Mesendoderm (in vitro differentiated cells): ENCODE results near the gene TGFA.
A peak's percentile ranks its signal among the peaks of the same experiment; 100 is the strongest.

Experiments used
- DNase-seq: peaks from one replicate; pipeline ENCODE4 v3.0.0; 2013
- H2AK5ac ChIP-seq: 2 replicates; pipeline ENCODE4 v1.6.1; 2013; ENCODE audit warnings: low read length, inconsistent platforms
- H2BK120ac ChIP-seq: 2 replicates; pipeline ENCODE4 v1.6.1; 2013; ENCODE audit warnings: low read depth, mild to moderate bottlenecking, low read length, moderate library complexity, mixed read lengths
- H2BK15ac ChIP-seq: replicated peaks from 2 replicates; pipeline ENCODE4 v1.6.1; 2013; ENCODE audit warnings: low read depth, mild to moderate bottlenecking, moderate library complexity
- H2BK5ac ChIP-seq: 2 replicates; pipeline ENCODE4 v1.6.1; 2013; ENCODE audit warnings: low read length, inconsistent platforms
- H3K18ac ChIP-seq: 2 replicates; pipeline ENCODE4 v1.6.1; 2013; ENCODE audit warnings: mild to moderate bottlenecking, low read length, mixed read lengths
- H3K23ac ChIP-seq: one replicate; pipeline ENCODE4 v1.6.1; 2013; ENCODE audit warnings: low read length
- H3K27ac ChIP-seq: 2 replicates; pipeline ENCODE4 v1.5.1; 2013; ENCODE audit warnings: low read depth, mild to moderate bottlenecking, inconsistent platforms, low read length, moderate library complexity
- H3K27me3 ChIP-seq: 2 replicates; pipeline ENCODE4 v1.6.1; 2013; ENCODE audit warnings: low read length, control low read depth, mild to moderate bottlenecking, inconsistent platforms; ENCODE audit not compliant: insufficient read depth, poor library complexity
- H3K36me3 ChIP-seq: 2 replicates; pipeline ENCODE4 v1.6.1; 2013; ENCODE audit warnings: low read length, inconsistent platforms; ENCODE audit not compliant: control insufficient read depth, insufficient read depth
- H3K4ac ChIP-seq: one replicate; pipeline ENCODE4 v1.6.1; 2013; ENCODE audit warnings: low read depth, mild to moderate bottlenecking, low read length, moderate library complexity
- H3K4me1 ChIP-seq: 2 replicates; pipeline ENCODE4 v1.6.1; 2013; ENCODE audit warnings: low read depth, low read length, inconsistent platforms; ENCODE audit not compliant: control insufficient read depth
- H3K4me2 ChIP-seq: 2 replicates; pipeline ENCODE4 v1.6.1; 2013; ENCODE audit warnings: low read length
- H3K4me3 ChIP-seq: 2 replicates; pipeline ENCODE4 v1.5.1; 2013; ENCODE audit warnings: mild to moderate bottlenecking, low read length
- H3K56ac ChIP-seq: one replicate; pipeline ENCODE4 v1.6.1; 2013; ENCODE audit warnings: low read length
- H3K79me1 ChIP-seq: 2 replicates; pipeline ENCODE4 v1.6.1; 2013; ENCODE audit warnings: low read length, inconsistent platforms
- H3K79me2 ChIP-seq: 2 replicates; pipeline ENCODE4 v1.6.1; 2013; ENCODE audit warnings: mild to moderate bottlenecking, low read length; ENCODE audit not compliant: control insufficient read depth, insufficient read depth
- H3K9ac ChIP-seq: 2 replicates; pipeline ENCODE4 v1.6.1; 2013; ENCODE audit warnings: low read length, inconsistent platforms
- H4K5ac ChIP-seq: one replicate; pipeline ENCODE4 v1.6.1; 2013; ENCODE audit warnings: low read length
- H4K8ac ChIP-seq: one replicate; pipeline ENCODE4 v1.6.1; 2013; ENCODE audit warnings: low read depth, mild to moderate bottlenecking, control low read depth, low read length, moderate library complexity
- WGBS: extraction: QIAGEN DNeasy Blood & Tissue Kit; methylation state at CpG from one replicate; pipeline ENCODE4 v1.1.7; 2013; ENCODE audit warnings: low lambda C conversion rate, missing lambda C conversion rate; ENCODE audit not compliant: insufficient coverage; ENCODE audit errors: extremely low coverage; 5-methylcytosine and 5-hydroxymethylcytosine counted together

Gene TGFA

GRCh38 chr2:70460333-70460732 is 93.3 kb downstream of the TGFA start:
- Histone ChIP-seq H4K8ac (no peak overlapping the region), H3K36me3 (no peaks in the 10 kb centered on the region), H3K79me1 (no peaks in the 10 kb centered on the region), H2BK120ac (no peak overlapping the region), H3K4me2 (no peak overlapping the region), H3K4ac (no peak overlapping the region), H3K27me3 (no peaks in the 10 kb centered on the region), H2BK5ac (no peak overlapping the region), H3K18ac (no peak overlapping the region), H3K4me3 (no peak overlapping the region), H2AK5ac (no peak overlapping the region), H3K4me1 (peaks cover 5% of the 10 kb centered on the region), H4K5ac (no peak overlapping the region), H3K79me2 (no peaks in the 10 kb centered on the region), H3K23ac (no peak overlapping the region), H3K27ac (no peak overlapping the region), H3K56ac (no peak overlapping the region), H3K9ac (no peak overlapping the region), H2BK15ac (no peak overlapping the region)
- DNase-seq = peak; percentile 58
- no CpG with 5 or more reads among the region's 3 CpGs for WGBS

GRCh38 chr2:70458661-70459060 is 95.0 kb downstream of the TGFA start:
- H3K9ac ChIP-seq = no peak overlapping the region
- no peak for DNase-seq
- H3K79me2 ChIP-seq = no peaks in the 10 kb centered on the region
- no peaks in the 10 kb centered on the region for H3K36me3 ChIP-seq
- H3K4me1 ChIP-seq = peaks cover 5% of the 10 kb centered on the region
- no peak overlapping the region for H2BK5ac ChIP-seq
- H3K56ac ChIP-seq = no peak overlapping the region
- H2BK120ac ChIP-seq = no peak overlapping the region
- no peak overlapping the region for H3K4ac ChIP-seq
- H3K27ac ChIP-seq = no peak overlapping the region
- H3K27me3 ChIP-seq = no peaks in the 10 kb centered on the region
- H2BK15ac ChIP-seq = no peak overlapping the region
- no CpG with 5 or more reads among the region's 5 CpGs for WGBS
- no peak overlapping the region for H3K4me2 ChIP-seq
- no peak overlapping the region for H4K8ac ChIP-seq
- H4K5ac ChIP-seq = no peak overlapping the region
- H2AK5ac ChIP-seq = no peak overlapping the region
- H3K4me3 ChIP-seq = no peak overlapping the region
- H3K23ac ChIP-seq = no peak overlapping the region
- no peak overlapping the region for H3K18ac ChIP-seq
- H3K79me1 ChIP-seq = no peaks in the 10 kb centered on the region

GRCh38 chr2:70456585-70457495 is 96.8 kb downstream of the TGFA start:
- Histone ChIP-seq H3K36me3 (no peaks in the 10 kb centered on the region), H2BK5ac (no peak overlapping the region), H3K4me2 (no peak overlapping the region), H3K27ac (no peak overlapping the region), H3K4ac (no peak overlapping the region), H4K8ac (no peak overlapping the region), H3K23ac (no peak overlapping the region), H3K79me1 (no peaks in the 10 kb centered on the region), H3K18ac (no peak overlapping the region), H2BK120ac (no peak overlapping the region), H2AK5ac (no peak overlapping the region), H2BK15ac (no peak overlapping the region), H3K9ac (no peak overlapping the region), H4K5ac (no peak overlapping the region), H3K27me3 (no peaks in the 10 kb centered on the region), H3K4me1 (peaks cover 5% of the 10 kb centered on the region), H3K56ac (no peak overlapping the region), H3K79me2 (no peaks in the 10 kb centered on the region), H3K4me3 (no peak overlapping the region)
- no peak for DNase-seq
- no CpG with 5 or more reads among the region's 10 CpGs for WGBS

- H3K23ac ChIP-seq = no peak overlapping the region
Observed at GRCh38 chr2:70454936-70455544, 98.6 kb downstream of the TGFA start.

GRCh38 chr2:70450641-70451250 is 102.9 kb downstream of the TGFA start:
- H2BK120ac ChIP-seq = no peak overlapping the region
- H3K27ac ChIP-seq = no peak overlapping the region
- H4K8ac ChIP-seq = no peak overlapping the region
- H3K23ac ChIP-seq = no peak overlapping the region
- no CpG with 5 or more reads among the region's 7 CpGs for WGBS
- no peaks in the 10 kb centered on the region for H3K36me3 ChIP-seq
- no peak overlapping the region for H2AK5ac ChIP-seq
- H3K56ac ChIP-seq = no peak overlapping the region
- no peak overlapping the region for H3K18ac ChIP-seq
- no peak overlapping the region for H3K4ac ChIP-seq
- H2BK5ac ChIP-seq = no peak overlapping the region
- no peaks in the 10 kb centered on the region for H3K4me1 ChIP-seq
- H3K4me2 ChIP-seq = no peak overlapping the region
- no peak overlapping the region for H4K5ac ChIP-seq
- no peak overlapping the region for H3K4me3 ChIP-seq
- H3K9ac ChIP-seq = no peak overlapping the region
- H3K27me3 ChIP-seq = no peaks in the 10 kb centered on the region
- H3K79me2 ChIP-seq = no peaks in the 10 kb centered on the region
- no peak overlapping the region for H2BK15ac ChIP-seq
- no peak for DNase-seq
- no peaks in the 10 kb centered on the region for H3K79me1 ChIP-seq

More at GRCh38 chr2:70454936-70455544, 98.6 kb downstream of the TGFA start:
- no peak for DNase-seq
- Histone ChIP-seq H3K27ac (no peak overlapping the region), H4K8ac (no peak overlapping the region), H3K9ac (no peak overlapping the region), H3K79me2 (no peaks in the 10 kb centered on the region), H3K56ac (no peak overlapping the region), H2AK5ac (no peak overlapping the region), H2BK120ac (no peak overlapping the region), H3K4me3 (no peak overlapping the region), H3K4me2 (no peak overlapping the region), H3K36me3 (no peaks in the 10 kb centered on the region), H2BK15ac (no peak overlapping the region), H4K5ac (no peak overlapping the region), H3K4me1 (peaks cover 5% of the 10 kb centered on the region), H3K4ac (no peak overlapping the region), H2BK5ac (no peak overlapping the region), H3K27me3 (no peaks in the 10 kb centered on the region), H3K18ac (no peak overlapping the region), H3K79me1 (no peaks in the 10 kb centered on the region)
- WGBS = no CpG with 5 or more reads among the region's 3 CpGs
